HG03378 (cell line): Measurements from ENCODE around the gene GPR26.

Experiments used
- ATAC-seq: cut with Tn5 transposase; IDR thresholded peaks from one replicate; pipeline ENCODE4 v1.9.1; 2021; ENCODE audit warnings: mild to moderate bottlenecking, moderate library complexity; ENCODE audit not compliant: unreplicated experiment

GPR26 gene

GRCh38 chr10:123645016-123645415, 21.1 kb upstream of the GPR26 start:
- no peak for ATAC-seq

- no peak for ATAC-seq
These were observed 20.5 kb upstream of the GPR26 start for GRCh38 chr10:123645615-123646014.

- no peak for ATAC-seq
These were observed 17.6 kb upstream of the GPR26 start for GRCh38 chr10:123648595-123648994.

GRCh38 chr10:123649676-123650075, 16.5 kb upstream of the GPR26 start:
- no peak for ATAC-seq

GRCh38 chr10:123651421-123652047, 14.6 kb upstream of the GPR26 start:
- no peak for ATAC-seq

- ATAC-seq: no peak
These were observed 10.4 kb upstream of the GPR26 start for GRCh38 chr10:123655751-123656150.

- ATAC-seq: no peak
These were observed 2.6 kb upstream of the GPR26 start for GRCh38 chr10:123663522-123663921.

GRCh38 chr10:123665491-123666286, 466 bp upstream of the GPR26 start:
- ATAC-seq: no peak

GRCh38 chr10:123669886-123670285, 3.7 kb downstream of the GPR26 start:
- no peak for ATAC-seq

GRCh38 chr10:123673198-123673597, 7.0 kb downstream of the GPR26 start:
- no peak for ATAC-seq

- no peak for ATAC-seq
These were observed 8.6 kb downstream of the GPR26 start for GRCh38 chr10:123674741-123675140.

- no peak for ATAC-seq
These were observed 9.7 kb downstream of the GPR26 start for GRCh38 chr10:123675811-123676210.

GRCh38 chr10:123677556-123677955, 11.4 kb downstream of the GPR26 start:
- no peak for ATAC-seq

- no peak for ATAC-seq
These were observed 12.2 kb downstream of the GPR26 start for GRCh38 chr10:123678376-123678775.

GRCh38 chr10:123681285-123681684, 15.1 kb downstream of the GPR26 start:
- ATAC-seq: no peak

- ATAC-seq: no peak
These were observed 16.3 kb downstream of the GPR26 start for GRCh38 chr10:123682477-123682876.

GRCh38 chr10:123683459-123683858, 17.3 kb downstream of the GPR26 start:
- no peak for ATAC-seq

GRCh38 chr10:123683865-123684264, 17.7 kb downstream of the GPR26 start:
- no peak for ATAC-seq

- ATAC-seq: no peak
These were observed 19.1 kb downstream of the GPR26 start for GRCh38 chr10:123685260-123685659.

- no peak for ATAC-seq
These were observed 21.6 kb downstream of the GPR26 start for GRCh38 chr10:123687758-123688157.

- ATAC-seq: no peak
These were observed 23.7 kb downstream of the GPR26 start for GRCh38 chr10:123689880-123690279.

GRCh38 chr10:123703195-123703790, 37.1 kb downstream of the GPR26 start:
- ATAC-seq: no peak
